Stomach (tissue), 4 donors: ENCODE data around the gene DHRSX.

Source experiments
- CTCF ChIP-seq, 7 experiments: fragments of 450-650 bp in 4 of 7; fragments of 200-600 bp in 3 of 7; sonication (generic) in 3 of 7; IDR thresholded peaks; one replicate each; pipeline ENCODE4 v1.5.1; 2016 to 2019; ENCODE audit warnings: antibody characterized with exemption in 7 of 7, control low read depth in 2 of 7, mild to moderate bottlenecking in 1 of 7
- POLR2A ChIP-seq, 4 donors: fragments of 450-650 bp; IDR thresholded peaks; one replicate each; pipeline ENCODE4 v1.6.1; 2016; ENCODE audit warnings: antibody characterized with exemption in 4 of 4, control low read depth in 2 of 4, mild to moderate bottlenecking in 1 of 4, moderate library complexity in 1 of 4
- POLR2AphosphoS5 ChIP-seq, 3 donors: sonication (generic); formaldehyde crosslinking; IDR thresholded peaks; one replicate each; pipeline ENCODE4 v1.6.1; 2016; ENCODE audit warnings: antibody characterized with exemption in 3 of 3

- no peak for TF ChIP-seq POLR2AphosphoS5 (IDR thresholded peaks at IDR 0.05)
- TF ChIP-seq CTCF (IDR thresholded peaks at IDR 0.05) = no peak
- TF ChIP-seq POLR2A (IDR thresholded peaks at IDR 0.05) = no peak
Observed at GRCh38 chrX:2373615-2374014, 127.2 kb downstream of the DHRSX start.
